ENCODE data around the gene ABCG4.

Gene ABCG4

GRCh38 chr11:119116235-119116594 is 32.6 kb upstream of the ABCG4 start:
- no peak for DNase-seq (ENCODE audit: low spot score)
- no peak for TF ChIP-seq CTCF (IDR thresholded peaks at IDR 0.05; ENCODE audit: extremely low read depth, insufficient read depth, missing control alignments)
- in situ Hi-C loops (cut with MboI; ENCODE audit: low pct_unique_long_range_greater_than_20kb, low sequenced_read_pairs, unreplicated experiment) = no loop called here

GRCh38 chr11:119116601-119117000 is 32.3 kb upstream of the ABCG4 start:
- TF ChIP-seq CTCF (IDR thresholded peaks at IDR 0.05; ENCODE audit: extremely low read depth, insufficient read depth, missing control alignments) = no peak
- DNase-seq (ENCODE audit: low spot score) = no peak
- in situ Hi-C loops (cut with MboI; ENCODE audit: low pct_unique_long_range_greater_than_20kb, low sequenced_read_pairs, unreplicated experiment) = no loop called here

GRCh38 chr11:119117004-119117706 is 31.7 kb upstream of the ABCG4 start:
- no peak for DNase-seq (ENCODE audit: low spot score)
- no peak for TF ChIP-seq CTCF (IDR thresholded peaks at IDR 0.05; ENCODE audit: extremely low read depth, insufficient read depth, missing control alignments)
- in situ Hi-C loops (cut with MboI; ENCODE audit: low pct_unique_long_range_greater_than_20kb, low sequenced_read_pairs, unreplicated experiment) = no loop called here

GRCh38 chr11:119118227-119118626 is 30.6 kb upstream of the ABCG4 start:
- no peak for TF ChIP-seq CTCF (IDR thresholded peaks at IDR 0.05; ENCODE audit: extremely low read depth, insufficient read depth, missing control alignments)
- no peak for DNase-seq (ENCODE audit: low spot score)
- in situ Hi-C loops (cut with MboI; ENCODE audit: low pct_unique_long_range_greater_than_20kb, low sequenced_read_pairs, unreplicated experiment) = no loop called here

GRCh38 chr11:119118946-119119345 is 29.9 kb upstream of the ABCG4 start:
- in situ Hi-C loops (cut with MboI; ENCODE audit: low pct_unique_long_range_greater_than_20kb, low sequenced_read_pairs, unreplicated experiment) = no loop called here
- DNase-seq (ENCODE audit: low spot score) = no peak
- TF ChIP-seq CTCF (IDR thresholded peaks at IDR 0.05; ENCODE audit: extremely low read depth, insufficient read depth, missing control alignments) = no peak

DNA sequence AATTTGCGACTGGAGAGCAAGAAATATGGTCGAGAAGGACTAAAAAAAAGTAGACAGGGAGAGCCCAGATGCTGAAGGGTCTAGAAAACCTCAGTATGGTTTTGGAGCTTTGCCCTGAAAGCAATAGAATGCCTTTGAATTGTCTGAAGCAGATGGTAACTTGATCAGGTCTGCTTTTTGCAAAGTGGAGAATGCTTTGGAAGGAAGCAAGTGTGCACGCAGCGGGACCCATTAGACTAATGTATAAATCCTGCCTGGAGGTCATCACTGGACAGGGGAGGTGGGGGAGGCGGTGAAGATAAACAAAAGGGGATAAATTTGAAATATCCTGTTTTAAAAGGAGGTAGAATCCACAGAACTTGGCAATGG is 28.2 kb upstream of the ABCG4 start:
- in situ Hi-C loops (cut with MboI; ENCODE audit: low pct_unique_long_range_greater_than_20kb, low sequenced_read_pairs, unreplicated experiment) = no loop called here

More for the DNA sequence above, 28.2 kb upstream of the ABCG4 start:
- no peak for DNase-seq (ENCODE audit: low spot score)
- TF ChIP-seq CTCF (IDR thresholded peaks at IDR 0.05; ENCODE audit: extremely low read depth, insufficient read depth, missing control alignments) = no peak

Measured in GM13977 (cell line).